ENCODE data around the gene HHIPL1.
"Not testable (repeated sequence)": the region's sequence is repeated elsewhere in the genome, so short reads cannot be mapped to it uniquely, and the experiment has no call there.

HHIPL1 gene

DNA sequence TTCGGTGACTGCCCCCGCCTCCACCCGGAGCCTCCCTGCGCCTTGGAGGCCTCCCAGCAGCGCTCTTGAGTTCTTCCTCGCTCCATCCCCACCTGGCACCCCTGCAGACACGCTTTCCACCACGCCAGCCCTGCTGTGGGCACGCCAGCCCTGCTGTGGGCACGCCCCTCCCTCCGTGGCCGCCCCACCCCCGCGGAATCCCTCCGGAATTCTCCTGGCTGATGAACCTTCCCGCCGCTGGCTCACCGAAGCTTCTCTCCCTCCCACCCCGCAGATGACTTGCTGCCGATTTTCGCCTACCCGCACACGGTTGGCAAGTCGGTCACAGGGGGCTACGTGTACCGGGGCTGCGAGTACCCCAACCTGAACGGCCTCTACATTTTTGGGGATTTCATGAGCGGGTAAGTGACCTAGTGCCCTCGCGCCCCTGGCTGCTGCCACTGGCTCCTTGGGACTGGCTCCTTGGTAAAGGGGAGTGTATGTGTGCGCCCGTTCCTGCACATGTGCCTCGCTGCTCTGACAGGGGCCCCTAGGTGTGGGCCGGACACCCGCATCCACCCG, 15.2 kb downstream of the HHIPL1 start:
- DNase-seq (ENCODE audit: low read depth): no peak

- no peak for DNase-seq (ENCODE audit: low read depth)
Observed at GRCh38 chr14:99660794-99661193, 15.9 kb downstream of the HHIPL1 start.

- DNase-seq (ENCODE audit: low read depth): not testable (repeated sequence)
Observed at GRCh38 chr14:99661206-99661605, 16.3 kb downstream of the HHIPL1 start.

- DNase-seq (ENCODE audit: low read depth): no peak
Observed at GRCh38 chr14:99662846-99663245, 17.9 kb downstream of the HHIPL1 start.

GRCh38 chr14:99663386-99664057, 18.6 kb downstream of the HHIPL1 start:
- no peak for DNase-seq (ENCODE audit: low read depth)

GRCh38 chr14:99664058-99664936, 19.4 kb downstream of the HHIPL1 start:
- DNase-seq (ENCODE audit: low read depth): no peak

DNA sequence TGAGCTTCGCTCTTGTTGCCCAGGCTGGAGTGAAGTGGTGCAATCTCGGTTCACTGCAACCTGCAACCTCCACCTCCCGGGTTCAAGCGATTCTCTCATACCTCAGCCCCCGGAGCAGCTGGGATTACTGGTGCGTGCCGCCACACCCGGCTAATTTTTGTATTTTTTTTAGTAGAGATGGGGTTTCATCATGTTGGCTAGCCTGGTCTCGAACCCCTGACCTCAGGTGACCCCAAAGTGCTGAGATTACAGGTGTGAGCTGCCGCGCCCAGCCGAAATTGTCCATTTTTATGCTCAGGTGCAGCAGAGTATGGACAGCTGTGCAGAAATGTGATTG, 20.0 kb downstream of the HHIPL1 start:
- DNase-seq (ENCODE audit: low read depth): no peak

DNA sequence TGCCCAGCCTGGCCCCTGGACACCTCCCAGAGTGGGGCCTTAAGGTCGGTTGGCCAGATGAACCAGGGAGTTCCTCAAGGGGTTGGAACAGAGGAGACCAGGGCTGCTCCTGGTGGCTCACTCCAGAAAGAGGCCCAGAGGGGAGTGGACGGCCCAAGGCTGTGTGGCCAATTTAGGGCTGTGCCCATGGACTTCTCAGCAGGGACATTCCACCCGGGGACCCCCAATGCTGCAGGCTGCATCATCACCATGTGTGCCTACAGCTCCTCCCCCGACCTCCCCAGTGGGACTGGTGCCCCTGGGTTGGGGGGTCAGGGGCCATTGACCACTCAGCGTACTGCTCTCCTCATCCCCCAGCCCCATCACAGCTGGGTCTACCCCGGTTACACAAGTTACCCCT, 21.6 kb downstream of the HHIPL1 start:
- no peak for DNase-seq (ENCODE audit: low read depth)

DNA sequence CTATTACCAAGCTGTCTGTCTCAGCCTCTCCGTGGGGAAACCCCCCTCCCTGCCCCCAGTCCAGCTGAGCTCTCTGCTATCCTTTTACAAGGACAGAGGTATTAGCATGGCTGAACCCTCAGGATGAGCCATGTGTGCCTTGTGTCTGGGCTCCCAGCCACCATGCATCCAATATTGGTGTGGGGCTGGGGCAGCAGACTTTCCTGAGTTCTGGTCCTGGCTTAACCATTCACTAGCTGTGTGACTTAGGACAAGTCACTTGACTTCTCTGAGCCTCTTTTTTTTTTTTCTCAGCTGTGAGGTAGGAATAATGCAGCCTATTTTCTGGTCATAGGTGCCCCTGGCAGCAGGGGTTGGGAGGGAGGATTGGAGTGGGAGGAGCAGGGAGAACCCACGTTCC, 22.1 kb downstream of the HHIPL1 start:
- no peak for DNase-seq (ENCODE audit: low read depth)

- DNase-seq (ENCODE audit: low read depth): no peak
Observed at GRCh38 chr14:99667821-99668220, 22.9 kb downstream of the HHIPL1 start.

DNA sequence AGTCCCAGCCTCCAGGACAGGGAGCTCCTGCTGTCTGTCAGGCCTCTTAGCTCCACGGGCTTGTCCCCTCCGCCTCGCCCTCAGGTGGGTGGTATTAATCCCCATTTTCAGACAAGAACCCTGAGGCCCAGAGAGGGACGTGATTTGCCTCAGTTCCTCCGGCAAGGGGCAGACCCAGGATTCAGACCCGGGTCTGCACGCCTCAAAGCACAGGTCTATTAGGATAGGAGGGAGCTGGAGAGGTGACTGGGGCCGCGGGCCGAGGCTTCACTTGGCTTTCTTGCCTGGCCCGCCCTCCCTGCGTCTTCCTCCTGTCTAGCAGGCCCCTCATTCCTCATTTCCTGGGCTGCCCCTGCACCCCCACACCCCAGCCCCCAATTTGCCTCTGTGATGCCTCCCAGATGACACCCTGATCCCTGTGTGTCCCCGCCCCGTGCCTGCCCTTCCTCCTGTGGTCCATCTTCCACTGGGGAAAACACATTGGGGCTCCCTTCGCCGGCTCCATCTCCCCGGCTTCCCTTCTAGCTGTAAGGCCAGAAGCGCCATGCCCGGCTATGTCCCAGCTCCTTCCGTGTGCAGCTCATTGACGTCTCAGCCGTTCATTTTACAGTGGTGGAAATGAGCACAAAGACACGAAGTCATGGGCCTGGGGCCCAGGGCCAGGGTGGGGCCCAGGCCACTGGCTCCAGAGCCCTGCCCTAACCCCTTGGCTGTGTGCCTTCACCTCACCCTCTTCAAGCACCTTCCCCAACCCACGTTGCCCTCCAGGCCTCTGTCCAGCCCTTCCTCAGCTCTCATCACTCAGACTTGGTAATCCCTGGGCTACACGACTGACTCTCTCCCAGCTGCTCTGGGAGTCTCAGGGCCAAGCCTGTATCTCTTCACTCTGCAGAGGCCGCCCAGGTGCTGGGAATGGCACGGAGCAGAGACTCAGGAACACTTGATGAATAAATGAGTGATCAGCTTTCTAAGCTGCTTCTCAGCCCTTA, 23.7 kb downstream of the HHIPL1 start:
- DNase-seq (ENCODE audit: low read depth): no peak

GRCh38 chr14:99670361-99671234, 25.7 kb downstream of the HHIPL1 start:
- no peak for DNase-seq (ENCODE audit: low read depth)

DNA sequence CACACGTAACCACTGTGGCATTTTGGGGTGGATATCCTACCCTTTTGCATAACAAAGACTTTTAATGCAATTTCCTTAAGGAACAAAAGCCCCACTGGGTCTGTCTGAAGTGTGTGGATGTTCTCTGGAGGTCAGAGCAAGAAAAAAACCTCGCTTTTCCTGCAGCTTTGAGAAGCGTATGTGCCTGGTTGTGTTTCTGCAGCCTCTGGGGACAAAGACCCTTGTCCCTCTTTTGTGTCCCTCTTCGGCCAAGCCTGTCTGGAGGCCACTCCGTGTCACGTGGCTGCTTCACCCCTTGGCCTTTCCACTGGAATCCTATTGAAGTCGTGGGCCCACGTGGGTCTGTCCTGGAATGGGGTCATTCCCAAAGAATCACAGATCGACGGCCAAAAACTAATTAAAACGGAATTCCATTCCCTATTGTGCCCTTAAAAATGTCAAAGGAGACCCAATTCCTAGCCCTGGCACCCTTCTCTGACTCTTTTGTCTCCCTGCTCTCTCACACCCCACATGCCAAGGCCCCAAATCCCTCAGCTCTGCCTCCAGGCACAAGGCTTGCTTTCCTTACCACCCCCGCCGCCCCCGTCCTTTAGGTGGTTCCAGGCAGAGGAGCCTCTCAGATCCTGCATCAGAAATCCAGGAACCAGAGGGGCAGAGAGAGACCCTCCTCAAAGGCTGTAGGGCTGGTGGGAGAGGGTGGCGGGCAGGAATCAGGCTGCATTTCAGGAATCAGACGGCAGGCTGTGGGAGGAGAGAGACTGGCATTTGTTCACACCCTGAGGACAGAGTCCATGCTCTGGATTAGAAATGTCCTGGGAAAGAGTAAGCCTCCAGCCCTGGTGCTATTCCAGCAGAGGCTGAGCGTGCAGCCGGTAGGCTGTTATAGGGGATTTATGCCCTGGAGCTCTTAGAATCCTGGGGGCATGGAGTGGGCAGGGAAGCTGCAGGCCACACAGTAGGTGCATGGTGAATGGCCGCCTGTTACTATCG, 26.6 kb downstream of the HHIPL1 start:
- no peak for DNase-seq (ENCODE audit: low read depth)

GRCh38 chr14:99672506-99673304, 27.8 kb downstream of the HHIPL1 start:
- DNase-seq (ENCODE audit: low read depth): no peak

DNA sequence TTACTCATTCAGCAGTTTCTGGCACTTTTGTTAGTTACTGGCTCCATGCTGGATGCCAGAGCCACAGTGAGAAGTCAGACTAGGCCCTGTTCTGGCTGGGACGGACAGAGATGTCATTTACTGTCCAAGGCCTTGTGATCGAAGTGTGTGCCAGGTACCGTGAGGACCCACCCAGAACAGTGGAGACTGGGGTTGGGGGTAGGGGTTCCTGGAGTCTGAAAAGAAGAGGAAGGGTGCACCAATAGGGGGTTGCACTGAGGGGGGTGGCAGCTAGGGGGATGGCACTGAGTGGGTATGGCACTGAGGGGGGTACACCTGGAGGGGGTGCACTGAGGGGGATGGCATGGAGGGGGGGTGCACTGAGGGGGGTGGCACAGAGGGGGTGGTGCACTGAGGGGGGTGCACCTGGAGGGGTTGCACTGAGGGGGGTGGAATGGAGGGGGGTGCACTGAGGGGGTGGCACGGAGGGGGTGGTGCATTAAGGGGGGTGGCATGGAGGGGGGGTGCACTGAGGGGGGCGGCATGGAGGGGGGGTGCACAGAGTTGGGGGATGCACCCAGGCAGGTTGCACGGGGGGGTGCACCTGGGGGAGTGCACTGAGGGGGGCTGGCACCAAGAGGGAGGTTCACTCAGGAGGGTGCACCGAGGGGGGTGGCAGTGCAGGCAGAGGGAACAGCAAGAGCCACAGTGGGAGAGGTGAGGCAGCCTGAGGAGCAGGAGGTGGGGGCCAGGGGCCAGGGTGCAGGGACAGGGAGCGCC, 28.6 kb downstream of the HHIPL1 start:
- DNase-seq (ENCODE audit: low read depth): no peak

DNA sequence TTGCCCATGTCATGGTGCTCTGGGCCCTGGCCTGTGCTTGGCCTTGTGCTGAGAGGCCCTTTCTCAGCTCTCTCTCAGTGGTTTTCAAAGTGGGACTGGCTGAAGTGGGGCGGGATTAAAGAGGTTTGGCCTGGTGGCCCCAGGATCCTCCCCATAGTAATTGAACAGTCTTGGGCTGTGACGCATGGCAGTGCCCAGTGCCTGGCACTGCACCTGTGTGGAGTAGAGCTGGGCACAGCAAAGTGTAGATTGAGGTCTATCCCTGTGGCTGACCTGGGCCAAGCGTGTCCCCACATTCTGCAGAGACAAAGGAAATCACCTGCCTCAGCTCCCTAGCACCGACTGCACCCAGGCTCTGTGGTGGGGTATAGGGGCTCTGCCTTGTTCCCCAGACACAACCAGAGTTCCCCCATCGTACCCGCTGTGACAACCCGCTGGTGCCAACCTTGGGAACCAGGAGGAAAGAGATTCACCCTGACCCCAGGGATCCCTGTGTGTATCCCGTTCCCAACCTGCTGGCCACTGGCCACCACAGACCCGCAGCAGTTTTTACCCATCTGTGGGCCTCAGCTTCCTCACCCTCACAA, 29.2 kb downstream of the HHIPL1 start:
- no peak for DNase-seq (ENCODE audit: low read depth)

- no peak for DNase-seq (ENCODE audit: low read depth)
Observed at GRCh38 chr14:99674776-99675381, 29.9 kb downstream of the HHIPL1 start.
